Measurements from ENCODE around the gene CDC42EP2. TPM values are rescaled to one million over a fixed set of nuclear protein-coding genes. Genes with fewer than 3 reads are reported as not detected.

The CDC42EP2 gene
- total RNA-seq, 6 experiments from 2014 or later, result 0.55 to 3.4 (median 2.3) TPM

- WGBS (ENCODE audit: insufficient coverage, low coverage, low lambda C conversion rate, missing lambda C conversion rate), result 0% methylated on average over 1 of the region's 59 CpGs
- Histone ChIP-seq H3K4me1 (peaks cover 0 to 10% (median 0%) of the 10 kb centered on the region in 4 donors), H3K36me3 (no peaks in the 10 kb centered on the region), H3K27ac (peak overlapping the region; percentile 74 to 76 (median 75)), H3K27me3 (no peaks in the 10 kb centered on the region), H3K4me3 (peak overlapping the region; percentile 46 to 84 (median 84)), H3K9me3 (no peaks in the 10 kb centered on the region)
- intact Hi-C loops (cut with DNase I), result loop anchor here (5.0 kb wide), 1 partner anchor 43 kb away; no protein-coding TSS in a partner anchor
- peak; percentile 92 to 97 (median 96) for TF ChIP-seq CTCF (IDR thresholded peaks at IDR 0.05)
- no peak for TF ChIP-seq POLR2A (IDR thresholded peaks at IDR 0.05)
- peak; percentile 60 to 67 (median 62) for ATAC-seq
- DNase-seq, result peak; percentile 83 to 87 (median 84)
Measured at GRCh38 chr11:65315204-65315865, 669 bp downstream of the CDC42EP2 start.

- no peaks in the 10 kb centered on the region for H3K9me3 ChIP-seq
- H3K27me3 ChIP-seq, result no peaks in the 10 kb centered on the region
- TF ChIP-seq CTCF (IDR thresholded peaks at IDR 0.05), result peak in 1 of 4 donors; percentile 3
- TF ChIP-seq POLR2A (IDR thresholded peaks at IDR 0.05), result no peak
- WGBS (ENCODE audit: insufficient coverage, low coverage, low lambda C conversion rate, missing lambda C conversion rate), result 17% methylated on average over 6 of the region's 8 CpGs
- no peaks in the 10 kb centered on the region for H3K36me3 ChIP-seq
- peaks cover 0 to 15% (median 0%) of the 10 kb centered on the region in 4 donors for H3K4me1 ChIP-seq
- H3K27ac ChIP-seq, result peak overlapping the region; percentile 74 to 76 (median 75)
- intact Hi-C loops (cut with DNase I), result loop anchor here (5.0 kb wide), 1 partner anchor 44 kb away; no protein-coding TSS in a partner anchor
- ATAC-seq (no peak), DNase-seq (no peak)
- H3K4me3 ChIP-seq, result peak overlapping the region; percentile 46 to 84 (median 84)
Measured at GRCh38 chr11:65315866-65316226, 1.2 kb downstream of the CDC42EP2 start.

DNA sequence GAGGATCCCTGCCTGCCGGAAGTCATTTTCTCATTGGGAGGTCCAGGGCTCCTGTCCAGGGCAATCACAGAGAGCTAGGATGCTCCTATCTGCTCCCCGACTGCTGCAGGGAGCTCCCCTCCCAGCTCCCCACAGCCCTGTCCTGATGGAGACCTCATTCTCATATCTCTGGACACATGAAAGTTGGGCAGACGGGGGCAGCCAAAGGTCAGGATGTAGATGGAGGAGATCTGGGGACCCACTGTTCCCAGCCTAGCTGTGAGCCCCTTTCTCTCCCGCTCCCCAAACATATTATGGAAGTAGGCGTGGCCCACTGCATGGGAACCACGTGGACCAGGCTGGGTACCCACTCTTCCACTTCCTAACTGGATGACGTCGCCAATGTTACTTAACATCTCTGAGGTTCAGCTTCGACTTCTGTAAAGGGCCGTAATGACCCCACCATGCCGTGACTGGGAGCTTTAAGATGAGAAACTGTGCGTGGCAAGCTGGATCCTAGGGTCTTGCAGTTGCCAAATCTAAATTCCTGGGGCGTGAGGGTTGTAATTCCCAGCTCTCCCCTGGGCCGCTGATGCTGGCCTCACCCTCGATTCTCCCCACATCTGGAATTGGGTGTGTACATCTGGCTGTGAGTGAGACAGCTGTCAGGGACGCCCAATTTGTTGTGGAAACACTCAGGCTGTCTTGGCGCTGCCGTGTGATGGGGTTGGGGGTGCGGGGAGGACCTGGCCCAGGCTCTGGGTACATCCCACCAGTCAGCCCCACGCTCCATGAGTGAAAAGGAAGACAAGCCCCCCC is 1.8 kb downstream of the CDC42EP2 start:
- DNase-seq (no peak), ATAC-seq (no peak)
- peaks cover 0 to 1% (median 0%) of the 10 kb centered on the region in 4 donors for H3K36me3 ChIP-seq
- WGBS (ENCODE audit: insufficient coverage, low coverage, low lambda C conversion rate, missing lambda C conversion rate), result 34% methylated on average over 4 of the region's 20 CpGs
- no peak overlapping the region for H3K27ac ChIP-seq
- intact Hi-C loops (cut with DNase I), result loop anchor here (5.0 kb wide), 1 partner anchor 44 kb away; no protein-coding TSS in a partner anchor
- peaks cover 0 to 16% (median 0%) of the 10 kb centered on the region in 4 donors for H3K4me1 ChIP-seq
- H3K9me3 ChIP-seq, result no peaks in the 10 kb centered on the region
- H3K27me3 ChIP-seq, result no peaks in the 10 kb centered on the region
- TF ChIP-seq CTCF (IDR thresholded peaks at IDR 0.05) (no peak), POLR2A (IDR thresholded peaks at IDR 0.05) (no peak)
- H3K4me3 ChIP-seq, result peak overlapping the region; percentile 46 to 84 (median 84)

DNA sequence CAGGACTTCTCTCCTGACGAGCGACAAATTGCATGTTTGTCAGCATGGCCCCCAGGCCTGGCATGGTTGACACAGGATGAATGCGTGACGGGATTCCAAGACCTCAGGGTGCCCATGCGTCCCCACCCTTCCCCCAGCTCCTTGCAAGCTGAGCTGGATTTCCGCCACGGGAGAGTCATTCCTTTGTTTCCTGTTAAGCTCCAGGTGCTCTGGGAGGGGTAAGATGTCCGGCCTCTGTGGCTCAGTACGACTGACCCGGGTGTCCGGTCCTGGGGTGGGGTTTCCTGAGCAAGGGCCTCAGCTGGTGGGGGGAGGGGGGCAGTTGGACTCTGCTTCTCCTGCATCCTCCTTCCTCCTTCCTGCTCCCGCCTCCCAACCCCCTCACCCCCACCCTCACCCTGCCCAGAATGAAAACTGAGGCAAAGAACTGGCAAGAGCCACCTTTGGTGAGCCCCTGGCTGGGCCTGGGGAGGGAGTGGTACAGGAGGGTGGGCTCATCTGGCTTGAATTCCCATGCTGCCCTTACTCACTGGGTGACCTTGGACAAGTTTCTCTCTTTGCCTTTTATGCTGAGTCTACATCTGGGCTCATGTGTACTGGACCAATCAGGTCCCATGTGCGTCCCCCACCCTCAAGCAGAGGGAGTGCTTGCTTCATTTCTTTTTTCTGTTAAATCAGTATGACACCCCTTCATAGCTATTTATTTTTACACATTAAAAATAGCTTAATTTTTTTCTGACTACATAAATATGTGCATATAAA is 2.5 kb downstream of the CDC42EP2 start:
- Histone ChIP-seq H3K9me3 (no peaks in the 10 kb centered on the region), H3K27ac (no peak overlapping the region), H3K36me3 (peaks cover 0 to 9% (median 0%) of the 10 kb centered on the region in 4 donors), H3K27me3 (no peaks in the 10 kb centered on the region), H3K4me1 (peaks cover 0 to 16% (median 0%) of the 10 kb centered on the region in 4 donors), H3K4me3 (peak overlapping the region in 1 of 3 donors; percentile 6)
- DNase-seq (peak; percentile 60 to 66 (median 66)), ATAC-seq (peak in 2 of 4 donors; percentile 2 to 3)
- 39% methylated on average over 8 of the region's 13 CpGs for WGBS (ENCODE audit: insufficient coverage, low coverage, low lambda C conversion rate, missing lambda C conversion rate)
- TF ChIP-seq CTCF (IDR thresholded peaks at IDR 0.05) (no peak), POLR2A (IDR thresholded peaks at IDR 0.05) (no peak)
- intact Hi-C loops (cut with DNase I), result loop anchor here (5.0 kb wide), 1 partner anchor 45 kb away; no protein-coding TSS in a partner anchor
